GM23248 (cell line): ENCODE data around the gene AOC3. TPM values are rescaled to one million over a fixed set of nuclear protein-coding genes. Genes with fewer than 3 reads are reported as not detected.

Experiments
- DNase-seq: peaks from one replicate; pipeline ENCODE4 v3.0.0-alpha.2; 2015
- H2AFZ ChIP-seq: fragments of 200-600 bp; sonication (generic); 2 replicates; pipeline ENCODE4 v1.6.1; 2016; ENCODE audit warnings: antibody characterized with exemption
- H3F3A ChIP-seq: fragments of 200-600 bp; sonication (generic); 2 replicates; pipeline ENCODE4 v1.6.1; 2016; ENCODE audit warnings: mild to moderate bottlenecking, antibody characterized with exemption, mixed run types; ENCODE audit not compliant: insufficient read depth
- H3K27ac ChIP-seq: fragments of 200-600 bp; sonication (generic); 2 replicates; pipeline ENCODE4 v1.5.1; 2016; ENCODE audit warnings: mild to moderate bottlenecking
- H3K27me3 ChIP-seq: fragments of 200-600 bp; sonication (generic); replicated peaks from 2 replicates; pipeline ENCODE4 v1.6.1; 2016; ENCODE audit warnings: mild to moderate bottlenecking; ENCODE audit not compliant: insufficient read depth
- H3K36me3 ChIP-seq: fragments of 200-600 bp; sonication (generic); 2 replicates; pipeline ENCODE4 v1.6.1; 2016; ENCODE audit warnings: low read depth, mild to moderate bottlenecking
- H3K4me1 ChIP-seq: fragments of 200-600 bp; sonication (generic); 2 replicates; pipeline ENCODE4 v1.6.1; 2016; ENCODE audit warnings: mild to moderate bottlenecking; ENCODE audit not compliant: insufficient read depth
- H3K4me2 ChIP-seq: fragments of 200-600 bp; sonication (generic); one replicate; pipeline ENCODE4 v1.6.1; 2016; ENCODE audit warnings: mild to moderate bottlenecking; ENCODE audit not compliant: unreplicated experiment
- H3K4me3 ChIP-seq: fragments of 200-600 bp; sonication (generic); 2 replicates; pipeline ENCODE4 v1.5.1; 2016; ENCODE audit warnings: mild to moderate bottlenecking
- H3K79me2 ChIP-seq: fragments of 200-600 bp; sonication (generic); 2 replicates; pipeline ENCODE4 v1.6.1; 2016; ENCODE audit warnings: mild to moderate bottlenecking; ENCODE audit not compliant: insufficient read depth
- H3K9ac ChIP-seq: fragments of 200-600 bp; sonication (generic); 2 replicates; pipeline ENCODE4 v1.6.1; 2016; ENCODE audit warnings: mild to moderate bottlenecking
- H3K9me2 ChIP-seq: fragments of 200-600 bp; sonication (generic); 2 replicates; pipeline ENCODE4 v1.6.1; 2016; ENCODE audit warnings: mixed run types, mild to moderate bottlenecking, moderate library complexity; ENCODE audit not compliant: insufficient read depth
- H3K9me3 ChIP-seq: fragments of 200-600 bp; sonication (generic); one replicate; pipeline ENCODE4 v1.6.1; 2017; ENCODE audit warnings: low read depth
- H4K20me1 ChIP-seq: fragments of 200-600 bp; sonication (generic); 2 replicates; pipeline ENCODE4 v1.6.0; 2016; ENCODE audit not compliant: insufficient read depth
- EZH2 ChIP-seq: fragments of 200-600 bp; sonication (generic); IDR thresholded peaks from 2 replicates; pipeline ENCODE4 v1.6.1; 2018; ENCODE audit warnings: antibody characterized with exemption, mild to moderate bottlenecking; ENCODE audit not compliant: insufficient read depth, poor library complexity, severe bottlenecking
- EZH2phosphoT487 ChIP-seq: fragments of 200-600 bp; sonication (generic); IDR thresholded peaks from 2 replicates; pipeline ENCODE4 v1.6.1; 2018; ENCODE audit warnings: antibody characterized with exemption, moderate library complexity, mild to moderate bottlenecking, low read depth; ENCODE audit not compliant: insufficient read depth
- WGBS, 2 experiments: methylation state at CpG; one replicate each; pipeline ENCODE4 v1.1.6; 2015 to 2017; ENCODE audit warnings: low lambda C conversion rate in 2 of 2, low coverage in 1 of 2; ENCODE audit errors: missing lambda C conversion rate in 2 of 2; 5-methylcytosine and 5-hydroxymethylcytosine counted together
- in situ Hi-C: fragments of 300-500 bp; cut with MboI; formaldehyde crosslinking; loops from 2 replicates; pipeline ENCODE4 v1.15.0; 2020
- polyA plus RNA-seq: library from polyadenylated mRNA; unstranded; fragments of >200 nt; fragmentation: Nextera tagmentation; extraction: Ambion mirVana; gene quantifications from 2 replicates; pipeline ENCODE4 v1.2.1, GENCODE V29; 2016
- total RNA-seq: library from RNA; depleted of rRNA; stranded (reverse); fragments of >200 nt; shearing (Covaris generic); gene quantifications from 2 replicates; pipeline ENCODE4 v1.2.3, GENCODE V29; 2014

Gene AOC3
- total and polyA plus RNA-seq, 2 experiments from 2014 or later: 0.05 TPM; not detected in 1

DNA sequence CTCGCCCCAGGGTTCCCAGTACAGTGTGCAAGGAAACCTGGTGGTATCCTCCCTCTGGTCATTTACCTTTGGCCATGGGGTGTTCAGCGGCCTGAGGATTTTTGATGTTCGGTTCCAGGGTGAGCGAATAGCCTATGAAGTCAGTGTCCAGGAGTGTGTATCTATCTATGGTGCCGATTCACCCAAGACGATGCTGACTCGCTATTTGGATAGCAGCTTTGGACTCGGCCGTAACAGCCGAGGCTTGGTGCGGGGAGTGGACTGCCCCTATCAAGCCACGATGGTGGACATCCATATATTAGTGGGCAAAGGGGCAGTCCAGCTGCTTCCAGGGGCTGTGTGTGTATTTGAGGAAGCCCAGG is 5.5 kb upstream of the AOC3 start:
- no peak for TF ChIP-seq EZH2
- no peak for TF ChIP-seq EZH2phosphoT487
- WGBS, 2 experiments: 77 to 83% methylated on average over 12 of the region's 12 CpGs
- 0 out of 2 replicates have a peak, but pooled peaks cover 1% of the 10 kb centered on the region for H3K27me3 ChIP-seq
- H3K9ac ChIP-seq: no peak overlapping the region
- peaks cover 13% of the 10 kb centered on the region for H3K4me1 ChIP-seq
- H3K79me2 ChIP-seq: no peaks in the 10 kb centered on the region
- no peak overlapping the region for H3K4me3 ChIP-seq
- H3K9me2 ChIP-seq: no peaks in the 10 kb centered on the region
- H4K20me1 ChIP-seq: no peaks in the 10 kb centered on the region
- no peak overlapping the region for H3K4me2 ChIP-seq
- H3F3A ChIP-seq: peaks cover 35% of the 10 kb centered on the region
- no peaks in the 10 kb centered on the region for H3K9me3 ChIP-seq
- H2AFZ ChIP-seq: no peak overlapping the region
- DNase-seq: no peak
- H3K27ac ChIP-seq: no peak overlapping the region
- in situ Hi-C loops: no loop called here
- H3K36me3 ChIP-seq: peaks cover 21% of the 10 kb centered on the region

DNA sequence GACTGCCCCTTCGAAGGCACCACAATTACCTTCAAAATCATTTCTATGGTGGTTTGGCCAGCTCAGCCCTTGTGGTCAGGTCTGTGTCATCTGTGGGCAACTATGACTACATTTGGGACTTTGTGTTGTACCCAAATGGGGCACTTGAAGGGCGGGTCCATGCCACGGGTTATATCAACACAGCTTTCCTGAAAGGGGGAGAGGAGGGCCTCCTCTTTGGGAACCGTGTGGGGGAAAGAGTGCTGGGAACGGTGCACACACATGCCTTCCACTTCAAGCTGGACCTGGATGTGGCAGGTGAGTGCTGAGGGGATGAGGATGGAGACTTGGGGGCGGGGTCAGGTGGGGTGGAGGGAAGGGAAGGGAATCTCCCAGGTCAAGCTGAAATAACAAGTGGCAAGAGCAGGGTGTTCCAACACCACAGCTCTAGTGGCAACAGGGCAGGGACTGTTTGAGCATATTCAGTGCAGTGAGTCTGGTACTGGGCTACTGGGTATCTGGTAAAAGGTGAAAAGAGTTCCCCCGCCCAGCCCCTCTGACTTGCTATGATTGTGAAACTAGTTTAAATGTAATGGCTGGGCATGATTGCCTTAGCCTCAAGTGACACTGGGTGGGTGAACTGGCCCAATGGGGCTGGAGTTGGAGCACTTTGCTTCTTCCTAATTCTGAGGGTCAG is 4.9 kb upstream of the AOC3 start:
- DNase-seq: no peak
- H3K79me2 ChIP-seq: no peaks in the 10 kb centered on the region
- H3K27ac ChIP-seq: peak overlapping the region; percentile 63
- TF ChIP-seq EZH2phosphoT487 (no peak), EZH2 (no peak)
- H3K4me3 ChIP-seq: no peak overlapping the region
- H3K27me3 ChIP-seq: 0 out of 2 replicates have a peak, but pooled peaks cover 3% of the 10 kb centered on the region
- in situ Hi-C loops: no loop called here
- 80 to 86% methylated on average over 7 of the region's 7 CpGs for WGBS, 2 experiments
- no peak overlapping the region for H3K9ac ChIP-seq
- H3K36me3 ChIP-seq: peaks cover 19% of the 10 kb centered on the region
- no peak overlapping the region for H2AFZ ChIP-seq
- H3K9me3 ChIP-seq: no peaks in the 10 kb centered on the region
- no peak overlapping the region for H3K4me2 ChIP-seq
- H4K20me1 ChIP-seq: no peaks in the 10 kb centered on the region
- H3F3A ChIP-seq: peaks cover 34% of the 10 kb centered on the region
- H3K4me1 ChIP-seq: peaks cover 13% of the 10 kb centered on the region
- no peaks in the 10 kb centered on the region for H3K9me2 ChIP-seq

DNA sequence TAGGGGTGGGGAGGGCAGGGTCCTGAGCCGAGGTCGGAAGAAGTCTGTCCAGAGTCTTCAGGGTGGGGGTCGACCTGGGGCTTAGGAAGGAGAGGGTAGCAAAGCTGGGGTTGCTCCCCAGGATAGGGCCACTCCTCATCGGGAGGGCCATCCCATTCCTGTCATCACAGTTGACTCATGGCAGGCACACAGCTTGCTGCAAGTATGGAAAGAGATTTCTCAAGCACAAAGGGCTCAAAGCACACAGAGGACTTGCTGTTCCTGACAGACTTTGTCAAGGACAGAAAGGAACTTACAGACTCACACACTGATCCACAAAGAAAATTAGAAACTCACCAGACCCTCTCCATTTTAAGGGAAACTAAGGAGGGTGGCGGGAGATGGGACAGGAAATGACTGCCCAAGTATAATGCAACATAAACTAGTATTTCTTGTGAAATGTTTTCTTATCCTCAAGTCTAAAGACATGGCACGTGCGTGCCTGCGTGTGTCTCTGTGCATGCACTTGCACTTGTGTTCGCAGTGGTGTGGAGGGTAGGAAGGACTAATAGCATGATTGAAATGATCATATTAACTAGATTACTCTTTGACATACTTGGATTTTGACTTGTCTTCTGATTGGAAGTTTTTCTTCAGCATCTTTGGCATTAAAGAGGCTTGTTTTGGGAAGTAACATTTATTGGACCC is 4.3 kb upstream of the AOC3 start:
- WGBS, 2 experiments: 31 to 35% methylated on average over 8 to 9 of the region's 9 CpGs
- Histone ChIP-seq H3K9me3 (no peaks in the 10 kb centered on the region), H3K27me3 (0 out of 2 replicates have a peak, but pooled peaks cover 3% of the 10 kb centered on the region), H2AFZ (no peak overlapping the region), H4K20me1 (no peaks in the 10 kb centered on the region), H3K9me2 (no peaks in the 10 kb centered on the region), H3K79me2 (no peaks in the 10 kb centered on the region), H3K27ac (peak overlapping the region; percentile 63), H3K4me1 (peaks cover 13% of the 10 kb centered on the region), H3K4me3 (no peak overlapping the region), H3K36me3 (peaks cover 13% of the 10 kb centered on the region), H3F3A (peaks cover 28% of the 10 kb centered on the region), H3K9ac (peak overlapping the region; percentile 44), H3K4me2 (peak overlapping the region; percentile 46)
- TF ChIP-seq EZH2phosphoT487 (no peak), EZH2 (no peak)
- in situ Hi-C loops: no loop called here
- DNase-seq: peak; percentile 85

DNA sequence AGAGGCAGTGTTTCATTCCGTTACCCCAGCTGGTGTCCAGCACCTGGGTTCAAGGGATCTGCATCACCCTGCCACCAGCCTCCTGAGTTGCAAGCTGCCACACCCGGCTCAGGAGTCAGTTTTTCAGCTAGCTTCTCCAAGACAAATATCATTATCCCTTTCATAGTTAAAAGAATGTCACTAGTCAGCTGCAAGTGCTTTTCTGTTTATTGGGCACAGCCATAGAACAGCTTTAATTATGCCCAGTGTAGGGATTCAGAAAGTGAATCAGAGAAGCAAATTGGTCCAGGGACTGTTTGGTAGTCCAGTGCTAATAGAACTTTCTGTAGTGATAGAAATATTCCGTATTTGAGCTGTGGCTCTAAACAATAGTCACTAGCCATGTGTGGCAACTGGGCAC is 2.9 kb upstream of the AOC3 start:
- H3K36me3 ChIP-seq: peaks cover 8% of the 10 kb centered on the region; the same call in 1 of the 2 replicates
- H3K9me3 ChIP-seq: no peaks in the 10 kb centered on the region
- no peak for TF ChIP-seq EZH2
- TF ChIP-seq EZH2phosphoT487: no peak
- no peak overlapping the region for H3K4me3 ChIP-seq
- H3K9ac ChIP-seq: no peak overlapping the region
- no peak overlapping the region for H2AFZ ChIP-seq
- DNase-seq: no peak
- in situ Hi-C loops: no loop called here
- H3K27me3 ChIP-seq: 0 out of 2 replicates have a peak, but pooled peaks cover 3% of the 10 kb centered on the region
- peaks cover 14% of the 10 kb centered on the region for H3F3A ChIP-seq
- H3K27ac ChIP-seq: no peak overlapping the region
- 59 to 62% methylated on average over 3 of the region's 3 CpGs for WGBS, 2 experiments
- no peak overlapping the region for H3K4me2 ChIP-seq
- peaks cover 13% of the 10 kb centered on the region for H3K4me1 ChIP-seq
- H3K79me2 ChIP-seq: no peaks in the 10 kb centered on the region
- no peaks in the 10 kb centered on the region for H4K20me1 ChIP-seq
- no peaks in the 10 kb centered on the region for H3K9me2 ChIP-seq
